Heart right ventricle (tissue), 16 donors: ENCODE measurements around the gene BRICD5. TPM values are rescaled to one million over a fixed set of nuclear protein-coding genes. Genes with fewer than 3 reads are reported as not detected.

ENCODE experiments used
- ATAC-seq, 8 donors: fragments of 200-7000 bp; cut with Tn5 transposase; one replicate each; pipeline ENCODE4 v1.9.1; 2020; ENCODE audit warnings: mild to moderate bottlenecking in 8 of 8, moderate library complexity in 8 of 8, moderate number of reproducible peaks in 1 of 8
- DNase-seq, 2 donors: peaks; one replicate each; pipeline ENCODE4 v3.0.0-alpha.2; 2020
- H3K27ac ChIP-seq, 10 donors: fragments of 200-600 bp; sonication (generic) in 2 of 10; one replicate each; pipeline versions ENCODE4 v1.5.0 to v1.8.0; 2020 to 2022; ENCODE audit warnings: mild to moderate bottlenecking in 3 of 10
- H3K27me3 ChIP-seq, 7 donors: fragments of 200-600 bp; one replicate each; pipeline ENCODE4 v1.8.0; 2021 to 2022; ENCODE audit warnings: mild to moderate bottlenecking in 2 of 7
- H3K36me3 ChIP-seq, 9 donors: fragments of 200-600 bp; sonication (generic) in 1 of 9; one replicate each; pipeline versions ENCODE4 v1.5.0 to v1.8.0; 2020 to 2022; ENCODE audit warnings: mild to moderate bottlenecking in 2 of 9
- H3K4me1 ChIP-seq, 9 donors: fragments of 200-600 bp; sonication (generic) in 1 of 9; one replicate each; pipeline versions ENCODE4 v1.5.0 to v1.8.0; 2020 to 2022; ENCODE audit warnings: mild to moderate bottlenecking in 4 of 9
- H3K4me3 ChIP-seq, 10 donors: fragments of 200-600 bp; sonication (generic) in 2 of 10; one replicate each; pipeline versions ENCODE4 v1.5.0 to v1.8.0; 2020 to 2022; ENCODE audit warnings: mild to moderate bottlenecking in 7 of 10, moderate library complexity in 2 of 10
- H3K9me3 ChIP-seq, 11 donors: fragments of 200-600 bp in 10 of 11; sonication (generic) in 2 of 11; one replicate each; pipeline versions ENCODE4 v1.5.0 to v1.8.0; 2013 to 2022; ENCODE audit warnings: mild to moderate bottlenecking in 2 of 11, control low read depth in 1 of 11, moderate library complexity in 1 of 11
- WGBS, 2 donors: extraction: QIAGEN DNeasy Blood & Tissue Kit; methylation state at CpG; one replicate each; pipeline ENCODE4 v1.1.7; 2013; ENCODE audit warnings: inconsistent platforms in 1 of 2; 5-methylcytosine and 5-hydroxymethylcytosine counted together
- intact Hi-C, 10 donors: fragments of 100-400 bp; cut with DNase I; formaldehyde crosslinking; loops; one replicate each; pipeline versions ENCODE4 v1.11.1 to v1.14.2; 2022
- polyA plus RNA-seq, 2 donors: library from polyadenylated mRNA; stranded (reverse); fragments of 200-250 nt; gene quantifications; one replicate each; pipeline ENCODE4 v1.2.3, GENCODE V29; 2013
- total RNA-seq, 10 donors: library from RNA; stranded (reverse); fragmentation: NEBNext Ultra II Directional in 3 of 10; extraction: Animal tissue kit (Norgen Biotek cat#: 25700) in 3 of 10; gene quantifications; one replicate each; pipeline versions ENCODE4 v1.2.1 to v1.2.4, GENCODE V29; 2021 to 2023
- TF ChIP-seq, protein P1 (sequence below), 9 donors: fragments of 200-600 bp; sonication (generic) in 2 of 9; IDR thresholded peaks; one replicate each; pipeline versions ENCODE4 v1.5.0 to v1.8.0; 2021 to 2022; ENCODE audit warnings: antibody characterized with exemption in 9 of 9, mild to moderate bottlenecking in 5 of 9, moderate library complexity in 1 of 9
- donor health status: Arrhythmogenic right ventricular cardiomyopathy.
- donor health status: ischemic (EF 13 %, LVEDD 7.1; RV severe dilation, severe dysfunction).
- donor health status: healthy with polysubstance abuse.
- donor health status: DM: no; HTN: yes; CAD: no.
- donor health status: DM: no; HTN: no; CAD: no.
- donor health status: ischemic (EF 25% LVEDD 6.9; RV normal size, moderate dysfunction).
- donor health status: ischemic (EF 25% LVEDD 5.7; RV mildly dilated, moderate dysfunction).
- donor health status: healthy.
- donor health status: DM: yes; HTN: yes; CAD: no.
- donor health status: Ischemic cardiomyopathy.
- donor health status: ischemic (EF 35%, LVEDD 5.7; RV mildly dilated, moderate dysfunction).
- donor health status: nonischemic (EF 11% LVEDD 7.7; RV severe dilation, severe dysfunction).
- donor health status: DM: yes; HTN: yes; CAD: no.
- donor health status: PGD.
- donor health status: ischemic (EF 29% LVEDD 5.4; RV normal size, mild dysfunction).
- donor health status: nonischemic (EF 23%, LVEDD 6.1; RV moderate dilation, normal function).

BRICD5 gene
- total and polyA plus RNA-seq, 12 donors: 4.3 to 31.7 (median 7.7) TPM

GRCh38 chr16:2188395-2188794, 22.3 kb downstream of the BRICD5 start:
- H3K27me3 ChIP-seq: peaks cover 0 to 2% (median 0%) of the 10 kb centered on the region in 7 donors

DNA sequence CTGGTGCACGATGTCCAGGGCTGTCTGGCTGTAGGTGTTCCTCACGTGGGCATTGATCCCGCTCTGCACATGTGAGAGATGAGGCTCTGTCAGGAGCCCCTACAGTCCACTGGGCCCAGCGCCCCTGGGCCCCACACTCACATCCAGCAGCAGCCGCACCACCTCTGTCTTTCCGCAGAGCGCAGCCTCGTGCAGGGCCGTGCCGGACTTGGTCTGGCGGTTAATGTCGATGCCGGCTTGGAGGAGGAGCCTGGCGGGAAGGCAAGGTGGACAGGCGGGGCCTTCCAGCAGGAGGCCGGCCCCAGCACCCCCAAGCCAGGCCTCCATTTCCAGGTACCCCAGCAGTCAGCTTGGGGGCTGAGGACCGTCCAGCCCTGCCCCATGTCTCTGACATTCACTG, 23.5 kb downstream of the BRICD5 start:
- ATAC-seq (no peak), DNase-seq (no peak)
- H3K36me3 ChIP-seq: no peaks in the 10 kb centered on the region
- H3K9me3 ChIP-seq: no peaks in the 10 kb centered on the region
- WGBS, 2 donors: 79 to 81% methylated on average over 17 of the region's 17 CpGs
- TF ChIP-seq, protein P1, sequence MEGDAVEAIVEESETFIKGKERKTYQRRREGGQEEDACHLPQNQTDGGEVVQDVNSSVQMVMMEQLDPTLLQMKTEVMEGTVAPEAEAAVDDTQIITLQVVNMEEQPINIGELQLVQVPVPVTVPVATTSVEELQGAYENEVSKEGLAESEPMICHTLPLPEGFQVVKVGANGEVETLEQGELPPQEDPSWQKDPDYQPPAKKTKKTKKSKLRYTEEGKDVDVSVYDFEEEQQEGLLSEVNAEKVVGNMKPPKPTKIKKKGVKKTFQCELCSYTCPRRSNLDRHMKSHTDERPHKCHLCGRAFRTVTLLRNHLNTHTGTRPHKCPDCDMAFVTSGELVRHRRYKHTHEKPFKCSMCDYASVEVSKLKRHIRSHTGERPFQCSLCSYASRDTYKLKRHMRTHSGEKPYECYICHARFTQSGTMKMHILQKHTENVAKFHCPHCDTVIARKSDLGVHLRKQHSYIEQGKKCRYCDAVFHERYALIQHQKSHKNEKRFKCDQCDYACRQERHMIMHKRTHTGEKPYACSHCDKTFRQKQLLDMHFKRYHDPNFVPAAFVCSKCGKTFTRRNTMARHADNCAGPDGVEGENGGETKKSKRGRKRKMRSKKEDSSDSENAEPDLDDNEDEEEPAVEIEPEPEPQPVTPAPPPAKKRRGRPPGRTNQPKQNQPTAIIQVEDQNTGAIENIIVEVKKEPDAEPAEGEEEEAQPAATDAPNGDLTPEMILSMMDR (IDR thresholded peaks at IDR 0.05): no peak
- H3K4me3 ChIP-seq: no peak overlapping the region
- intact Hi-C loops: no loop called here
- H3K27me3 ChIP-seq: no peaks in the 10 kb centered on the region
- no peak overlapping the region for H3K27ac ChIP-seq
- H3K4me1 ChIP-seq: no peaks in the 10 kb centered on the region

More at GRCh38 chr16:2188395-2188794, 22.3 kb downstream of the BRICD5 start:
- no peaks in the 10 kb centered on the region for H3K36me3 ChIP-seq
- H3K4me1 ChIP-seq: no peaks in the 10 kb centered on the region
- TF ChIP-seq, protein P1 (IDR thresholded peaks at IDR 0.05): no peak
- intact Hi-C loops: no loop called here
- no peaks in the 10 kb centered on the region for H3K9me3 ChIP-seq
- 94 to 97% methylated on average over 8 of the region's 8 CpGs for WGBS, 2 donors
- ATAC-seq (no peak), DNase-seq (no peak)
- H3K4me3 ChIP-seq: no peak overlapping the region
- no peak overlapping the region for H3K27ac ChIP-seq

GRCh38 chr16:2186505-2186904, 24.2 kb downstream of the BRICD5 start:
- no peaks in the 10 kb centered on the region for H3K27me3 ChIP-seq
- H3K36me3 ChIP-seq: no peaks in the 10 kb centered on the region
- H3K4me3 ChIP-seq: no peak overlapping the region
- 79 to 89% methylated on average over 20 of the region's 20 CpGs for WGBS, 2 donors
- no peaks in the 10 kb centered on the region for H3K4me1 ChIP-seq
- intact Hi-C loops: no loop called here
- ATAC-seq (no peak), DNase-seq (no peak)
- H3K9me3 ChIP-seq: no peaks in the 10 kb centered on the region
- TF ChIP-seq, protein P1 (IDR thresholded peaks at IDR 0.05): no peak
- H3K27ac ChIP-seq: no peak overlapping the region

- 88 to 91% methylated on average over 13 of the region's 13 CpGs for WGBS, 2 donors
- intact Hi-C loops: no loop called here
- DNase-seq (no peak), ATAC-seq (no peak)
- Histone ChIP-seq H3K4me3 (no peak overlapping the region), H3K27me3 (no peaks in the 10 kb centered on the region), H3K9me3 (no peaks in the 10 kb centered on the region), H3K27ac (no peak overlapping the region), H3K36me3 (no peaks in the 10 kb centered on the region), H3K4me1 (no peaks in the 10 kb centered on the region)
- TF ChIP-seq, protein P1 (IDR thresholded peaks at IDR 0.05): no peak
These were observed 24.6 kb downstream of the BRICD5 start for GRCh38 chr16:2186064-2186463.
